ENCODE results near the gene CTNNA3. TPM values are rescaled to one million over a fixed set of nuclear protein-coding genes. Genes with fewer than 3 reads are reported as not detected.

CTNNA3 gene
- total RNA-seq, 1 donor from 2014 or later, result 0.30 TPM

- no peak for TF ChIP-seq CTCF (IDR thresholded peaks at IDR 0.05)
- Mint-ChIP-seq H3K4me3 (ENCODE audit: unreplicated experiment) (no peak overlapping the region), H3K27me3 (ENCODE audit: unreplicated experiment) (no peaks in the 10 kb centered on the region), H3K9me3 (ENCODE audit: unreplicated experiment) (peaks cover 9% of the 10 kb centered on the region), H3K4me1 (ENCODE audit: unreplicated experiment) (no peaks in the 10 kb centered on the region), H3K27ac (ENCODE audit: unreplicated experiment) (no peak overlapping the region), H3K36me3 (ENCODE audit: unreplicated experiment) (no peaks in the 10 kb centered on the region)
- no peak for DNase-seq (ENCODE audit: extremely low spot score, unreplicated experiment)
Measured at GRCh38 chr10:66218981-66219587, 1476.9 kb downstream of the CTNNA3 start.

- Mint-ChIP-seq H3K4me3 (ENCODE audit: unreplicated experiment) (no peak overlapping the region), H3K9me3 (ENCODE audit: unreplicated experiment) (peaks cover 9% of the 10 kb centered on the region), H3K27ac (ENCODE audit: unreplicated experiment) (no peak overlapping the region), H3K4me1 (ENCODE audit: unreplicated experiment) (no peaks in the 10 kb centered on the region), H3K36me3 (ENCODE audit: unreplicated experiment) (no peaks in the 10 kb centered on the region), H3K27me3 (ENCODE audit: unreplicated experiment) (no peaks in the 10 kb centered on the region)
- no peak for TF ChIP-seq CTCF (IDR thresholded peaks at IDR 0.05)
- no peak for DNase-seq (ENCODE audit: extremely low spot score, unreplicated experiment)
Measured at GRCh38 chr10:66218289-66218688, 1477.7 kb downstream of the CTNNA3 start.

GRCh38 chr10:66215920-66216319 lies 1480.1 kb downstream of the CTNNA3 start:
- Mint-ChIP-seq H3K4me1 (ENCODE audit: unreplicated experiment) (no peaks in the 10 kb centered on the region), H3K36me3 (ENCODE audit: unreplicated experiment) (no peaks in the 10 kb centered on the region), H3K27ac (ENCODE audit: unreplicated experiment) (no peak overlapping the region), H3K27me3 (ENCODE audit: unreplicated experiment) (no peaks in the 10 kb centered on the region), H3K9me3 (ENCODE audit: unreplicated experiment) (peaks cover 9% of the 10 kb centered on the region), H3K4me3 (ENCODE audit: unreplicated experiment) (no peak overlapping the region)
- TF ChIP-seq CTCF (IDR thresholded peaks at IDR 0.05), result no peak
- DNase-seq (ENCODE audit: extremely low spot score, unreplicated experiment), result no peak

GRCh38 chr10:66214721-66215404 lies 1481.1 kb downstream of the CTNNA3 start:
- no peak overlapping the region for H3K27ac Mint-ChIP-seq (ENCODE audit: unreplicated experiment)
- H3K27me3 Mint-ChIP-seq (ENCODE audit: unreplicated experiment), result no peaks in the 10 kb centered on the region
- H3K36me3 Mint-ChIP-seq (ENCODE audit: unreplicated experiment), result no peaks in the 10 kb centered on the region
- peaks cover 9% of the 10 kb centered on the region for H3K9me3 Mint-ChIP-seq (ENCODE audit: unreplicated experiment)
- no peak overlapping the region for H3K4me3 Mint-ChIP-seq (ENCODE audit: unreplicated experiment)
- no peaks in the 10 kb centered on the region for H3K4me1 Mint-ChIP-seq (ENCODE audit: unreplicated experiment)
- no peak for DNase-seq (ENCODE audit: extremely low spot score, unreplicated experiment)
- no peak for TF ChIP-seq CTCF (IDR thresholded peaks at IDR 0.05)

- TF ChIP-seq CTCF (IDR thresholded peaks at IDR 0.05), result no peak
- Mint-ChIP-seq H3K9me3 (ENCODE audit: unreplicated experiment) (no peaks in the 10 kb centered on the region), H3K4me1 (ENCODE audit: unreplicated experiment) (peaks cover 5% of the 10 kb centered on the region), H3K27me3 (ENCODE audit: unreplicated experiment) (no peaks in the 10 kb centered on the region), H3K4me3 (ENCODE audit: unreplicated experiment) (no peak overlapping the region), H3K36me3 (ENCODE audit: unreplicated experiment) (no peaks in the 10 kb centered on the region), H3K27ac (ENCODE audit: unreplicated experiment) (no peak overlapping the region)
- DNase-seq (ENCODE audit: extremely low spot score, unreplicated experiment), result no peak
Measured at GRCh38 chr10:66209025-66209424, 1487.0 kb downstream of the CTNNA3 start.
